Epidermal melanocyte (primary cell): ENCODE measurements around the gene MS4A15.
"Not testable (repeated sequence)": the region's sequence is repeated elsewhere in the genome, so short reads cannot be mapped to it uniquely, and the experiment has no call there.

Experiments
- DNase-seq: peaks from one replicate; pipeline ENCODE4 v3.0.0; 2011; ENCODE audit warnings: low spot score; ENCODE audit not compliant: insufficient read length

MS4A15 gene

DNA sequence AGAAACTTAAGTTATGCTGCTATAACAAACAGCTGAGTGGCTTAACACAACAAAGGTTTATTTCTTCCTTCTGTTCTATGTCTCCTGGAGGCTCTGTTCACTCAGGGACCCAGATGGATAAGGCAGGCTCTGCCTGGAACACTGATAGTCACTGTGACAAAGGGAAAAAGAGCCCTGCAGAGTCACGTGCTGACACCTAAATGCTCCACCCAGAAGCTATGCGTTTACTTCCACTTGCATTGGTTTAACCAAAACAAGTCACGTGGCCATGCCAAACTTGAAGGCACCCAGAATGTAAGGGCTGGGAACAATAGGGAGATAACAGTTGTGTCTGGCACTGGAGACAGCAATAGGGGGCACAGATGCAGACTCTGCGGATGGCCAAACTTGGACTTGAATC lies 3.4 kb upstream of the MS4A15 start:
- DNase-seq = no peak

DNA sequence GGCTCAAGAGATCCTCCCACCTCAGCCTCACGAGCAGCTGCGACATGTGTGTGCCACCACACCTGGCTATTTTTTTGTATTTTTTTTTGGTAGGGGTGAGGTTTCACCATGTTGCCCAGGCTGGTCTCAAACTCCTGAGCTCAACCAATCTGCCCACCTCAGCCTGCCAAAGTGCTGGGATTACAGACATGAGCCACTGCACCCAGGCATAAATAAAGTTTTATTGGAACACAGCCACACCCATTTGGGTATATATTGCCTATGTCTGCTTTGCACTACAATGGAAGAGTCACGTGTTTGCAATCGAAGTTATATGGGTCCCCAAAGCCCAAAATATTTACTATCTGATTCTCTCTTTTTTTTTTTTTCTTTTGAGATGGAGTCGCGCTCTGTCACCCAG lies 1.8 kb upstream of the MS4A15 start:
- DNase-seq = no peak

GRCh38 chr11:60757231-60757800 lies 649 bp downstream of the MS4A15 start:
- DNase-seq = no peak

DNA sequence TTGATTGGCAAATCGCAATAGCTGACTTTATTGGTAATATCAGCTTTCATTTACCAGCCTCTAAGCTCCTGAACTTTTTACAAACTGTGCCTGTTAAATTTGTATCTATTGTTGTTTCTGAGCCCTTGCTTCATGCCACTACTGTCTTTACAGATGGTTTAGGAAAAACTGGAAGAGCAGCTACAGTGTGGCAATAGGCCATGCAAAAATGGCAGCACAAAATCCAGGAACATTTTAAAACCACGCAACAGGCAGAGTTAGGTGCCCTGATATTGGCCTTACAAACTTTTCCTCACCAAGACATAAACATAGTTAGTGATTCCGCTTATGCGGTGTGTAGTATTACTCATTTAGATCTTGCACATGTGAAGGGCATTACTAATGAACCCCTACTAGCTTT lies 2.0 kb downstream of the MS4A15 start:
- not testable (repeated sequence) for DNase-seq

GRCh38 chr11:60759438-60760225 lies 3.0 kb downstream of the MS4A15 start:
- not testable (repeated sequence) for DNase-seq

- no peak for DNase-seq
Observed at GRCh38 chr11:60761436-60762190, 4.9 kb downstream of the MS4A15 start.

GRCh38 chr11:60762851-60763691 lies 6.4 kb downstream of the MS4A15 start:
- DNase-seq = no peak

DNA sequence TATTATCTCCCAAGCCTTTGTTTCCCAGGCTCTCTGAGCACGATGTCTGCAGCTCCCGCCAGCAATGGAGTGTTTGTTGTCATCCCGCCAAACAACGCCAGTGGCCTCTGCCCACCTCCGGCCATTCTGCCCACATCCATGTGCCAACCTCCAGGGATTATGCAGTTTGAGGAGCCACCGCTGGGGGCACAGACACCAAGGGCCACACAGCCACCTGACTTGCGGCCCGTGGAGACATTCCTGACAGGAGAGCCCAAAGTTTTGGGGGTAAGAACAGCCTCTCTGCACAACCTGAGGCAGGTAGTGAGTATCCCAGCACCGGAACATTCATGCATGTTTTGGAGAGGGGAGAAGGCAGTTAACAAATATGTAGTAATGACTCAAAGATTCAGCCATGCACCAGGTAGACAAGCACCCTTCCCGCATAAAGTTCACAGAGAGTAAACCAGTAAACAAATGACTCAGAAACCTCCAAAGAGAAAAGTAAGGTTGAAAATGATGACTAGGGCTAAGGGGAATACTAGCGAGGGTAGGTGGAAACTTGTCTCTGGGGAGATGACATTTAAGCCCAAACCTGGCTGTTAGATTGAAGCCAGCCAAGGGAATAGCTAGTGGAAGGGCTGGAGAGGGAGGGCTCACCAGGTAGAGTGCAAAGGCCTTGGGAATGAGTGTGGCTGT lies 7.2 kb downstream of the MS4A15 start:
- DNase-seq = no peak

DNA sequence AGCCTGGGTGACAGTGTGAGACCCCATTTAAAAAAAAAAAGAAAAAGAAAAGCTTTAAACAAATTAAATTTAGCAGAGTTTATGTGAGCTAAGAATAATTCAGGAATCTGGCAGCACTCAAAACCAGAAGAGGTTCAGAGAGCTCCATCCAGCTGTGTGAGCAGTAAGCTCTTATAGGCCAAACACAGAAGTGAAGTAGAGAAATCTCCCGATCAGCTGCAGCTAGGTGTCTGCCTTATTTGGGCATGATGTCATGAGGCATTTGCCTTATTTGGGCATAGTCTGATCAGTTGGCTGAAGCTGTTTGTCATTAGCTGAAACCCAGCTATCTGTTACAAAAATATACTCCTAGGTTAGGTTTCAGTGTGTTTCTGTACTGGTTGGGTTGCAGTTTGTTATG lies 8.2 kb downstream of the MS4A15 start:
- no peak for DNase-seq

DNA sequence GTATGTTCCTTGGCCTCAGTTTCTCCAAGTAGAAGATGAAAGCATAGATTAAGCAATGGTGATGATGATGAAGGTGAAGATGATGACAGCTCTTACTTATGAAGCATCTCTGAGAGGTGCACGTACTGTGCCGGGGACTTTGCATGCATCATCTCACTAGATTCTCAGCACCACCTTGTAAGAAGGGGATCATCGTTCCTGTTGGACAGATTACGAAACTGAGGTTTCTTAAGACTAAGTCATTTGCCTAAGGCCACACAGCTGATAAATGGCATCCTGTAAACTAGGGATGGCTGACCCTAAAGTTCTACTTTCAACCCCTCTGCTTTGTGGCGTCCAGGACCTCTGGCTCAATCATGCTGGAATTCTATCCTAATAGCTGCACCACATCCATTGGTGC lies 8.7 kb downstream of the MS4A15 start:
- no peak for DNase-seq

GRCh38 chr11:60766547-60766946 lies 9.9 kb downstream of the MS4A15 start:
- no peak for DNase-seq

DNA sequence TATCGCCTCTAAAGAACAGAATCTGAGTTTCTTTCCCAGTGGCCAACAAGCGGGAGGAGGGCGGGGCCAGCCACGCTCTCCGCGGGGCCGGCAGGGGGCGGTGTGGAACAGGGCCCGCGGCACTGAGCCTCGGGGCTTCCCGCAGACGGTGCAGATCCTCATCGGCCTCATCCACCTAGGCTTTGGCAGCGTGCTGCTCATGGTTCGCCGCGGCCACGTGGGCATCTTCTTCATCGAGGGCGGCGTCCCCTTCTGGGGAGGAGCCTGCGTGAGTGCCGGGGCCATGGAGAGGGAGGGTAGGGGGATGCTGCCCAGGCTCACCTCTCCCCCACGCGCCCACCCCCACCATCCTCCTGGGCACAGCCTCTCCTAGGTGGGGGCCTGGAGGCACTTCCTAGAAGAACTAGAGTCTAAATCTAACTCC lies 10.7 kb downstream of the MS4A15 start:
- no peak for DNase-seq

DNA sequence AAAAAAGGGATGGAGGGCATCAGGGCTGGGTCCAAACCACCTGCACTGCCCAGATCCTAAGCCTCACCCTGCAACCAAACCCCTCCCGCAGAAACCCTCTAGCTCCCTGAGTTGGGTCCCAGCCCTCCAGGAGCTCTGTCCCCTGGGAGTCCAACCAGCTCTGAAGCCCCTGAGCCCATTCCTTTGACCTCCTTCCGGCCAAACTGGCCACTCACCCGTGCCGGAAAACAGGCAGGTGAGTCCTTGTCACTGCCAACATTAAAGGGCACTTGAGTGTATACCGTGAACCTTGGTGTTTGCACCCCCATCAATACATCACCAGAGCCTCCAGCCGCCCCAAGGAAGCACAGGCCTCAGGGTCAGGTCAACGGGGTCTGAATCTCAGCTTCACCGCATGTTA lies 11.5 kb downstream of the MS4A15 start:
- DNase-seq = no peak

DNA sequence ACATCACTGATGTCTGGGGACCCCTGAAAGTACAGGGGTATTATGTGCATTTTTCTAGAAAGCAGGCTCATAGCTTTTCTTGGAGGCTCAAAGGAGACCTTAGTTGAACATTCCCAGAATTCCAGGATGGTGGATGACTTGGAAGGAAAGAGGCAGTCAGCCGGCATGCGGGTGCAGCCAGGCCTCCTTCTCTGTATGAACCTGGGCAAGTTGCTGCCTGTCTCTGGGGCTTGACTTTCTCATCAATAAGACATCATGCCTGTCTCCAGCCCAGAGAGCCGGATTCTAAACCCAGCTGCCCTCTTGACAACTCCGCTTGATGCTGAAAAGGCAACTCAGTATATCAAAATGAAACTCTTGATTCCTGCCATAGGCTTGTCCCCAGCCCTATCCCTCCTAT lies 12.6 kb downstream of the MS4A15 start:
- DNase-seq = no peak

GRCh38 chr11:60769811-60770210 lies 13.1 kb downstream of the MS4A15 start:
- no peak for DNase-seq

DNA sequence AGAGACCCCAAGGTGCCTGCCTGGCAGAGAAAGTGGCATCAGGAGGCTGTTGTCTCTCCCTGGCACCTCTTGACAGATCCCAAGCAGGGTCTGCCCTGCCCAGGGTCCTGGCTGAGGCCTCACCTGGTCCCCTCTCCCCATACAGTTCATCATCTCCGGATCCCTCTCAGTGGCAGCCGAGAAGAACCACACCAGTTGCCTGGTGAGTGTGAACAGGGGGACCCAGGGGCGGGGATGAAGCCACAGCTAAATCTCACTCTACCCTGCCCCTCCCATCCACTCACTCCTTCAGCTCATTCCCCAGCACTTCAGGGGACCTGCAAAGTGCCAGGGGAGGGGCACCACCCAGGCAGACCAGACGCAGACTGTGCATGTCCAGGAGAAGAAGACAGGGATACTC lies 14.5 kb downstream of the MS4A15 start:
- DNase-seq = no peak

DNA sequence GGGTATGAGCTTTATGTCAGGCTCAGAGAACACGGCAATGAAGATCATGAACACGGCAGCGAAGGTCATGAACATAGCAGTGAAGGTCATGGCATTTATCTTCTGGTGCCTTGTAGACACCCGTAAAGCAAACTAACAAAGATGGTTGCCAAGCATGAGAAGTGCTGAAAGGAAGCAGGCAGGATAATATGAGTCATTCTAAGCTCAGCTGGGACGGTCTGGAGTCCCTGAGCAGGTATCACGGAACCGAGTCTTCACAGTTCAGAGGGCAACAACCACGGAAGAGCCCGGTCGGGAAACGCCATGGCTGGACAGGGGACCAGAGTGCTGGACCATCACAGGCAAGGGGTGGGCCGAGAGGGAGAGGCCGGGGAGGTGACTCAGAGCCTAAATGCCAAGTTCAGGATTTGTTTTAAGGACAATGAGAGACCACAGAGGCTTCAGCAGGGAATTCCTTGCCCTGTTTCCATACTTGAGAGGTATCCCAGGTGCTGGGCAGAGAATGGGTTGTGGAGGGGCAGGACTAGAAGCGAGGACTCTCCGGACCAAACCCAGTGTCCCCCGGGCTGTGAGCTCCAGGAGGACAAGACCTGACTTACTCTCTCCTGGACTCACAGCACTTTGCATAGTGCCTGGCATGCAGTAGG lies 15.3 kb downstream of the MS4A15 start:
- DNase-seq = no peak

DNA sequence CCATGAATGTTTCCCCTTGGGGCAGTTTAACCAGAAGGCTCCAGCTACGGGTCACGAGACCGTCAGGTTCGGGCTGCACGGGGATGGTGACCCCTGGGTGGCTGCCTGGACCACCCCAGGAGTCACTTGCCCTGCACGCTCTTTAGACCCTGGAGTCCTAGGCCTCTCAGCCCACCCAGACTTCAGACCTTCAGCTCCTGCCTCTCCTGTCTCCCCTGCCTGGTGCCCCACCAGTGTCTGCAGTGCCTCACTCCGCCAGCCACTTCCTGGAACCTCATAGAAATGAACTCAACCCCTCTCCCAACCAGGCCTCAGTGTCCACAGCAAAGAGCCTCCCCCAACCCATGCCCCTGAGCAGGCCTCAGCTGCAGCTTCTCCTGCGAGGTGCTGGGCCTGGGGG lies 16.0 kb downstream of the MS4A15 start:
- no peak for DNase-seq

DNA sequence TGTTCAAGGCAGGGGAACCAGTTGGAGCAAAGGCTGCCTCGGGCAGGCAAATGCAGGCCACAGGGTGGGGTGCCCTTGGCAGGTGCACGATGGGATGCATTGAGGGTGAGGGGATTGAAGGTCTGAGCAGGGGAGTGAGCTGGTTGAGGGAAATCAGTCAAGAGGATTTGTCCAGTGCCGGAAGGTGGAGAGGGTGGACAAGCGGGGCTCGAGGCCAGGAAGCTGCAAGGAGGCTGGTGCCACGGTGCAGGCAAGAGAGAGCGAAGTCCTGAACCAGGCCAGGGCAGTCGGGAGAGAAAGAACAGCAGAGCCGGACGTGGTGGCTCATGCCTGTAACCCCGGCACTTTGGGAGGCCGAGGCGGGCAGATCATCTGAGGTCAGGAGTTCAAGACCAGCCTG lies 18.1 kb downstream of the MS4A15 start:
- no peak for DNase-seq

GRCh38 chr11:60775420-60775961 lies 18.8 kb downstream of the MS4A15 start:
- peak; percentile 76 for DNase-seq
